H1 (cell line): ENCODE measurements around the gene MTURN. TPM values are rescaled to one million over a fixed set of nuclear protein-coding genes. Genes with fewer than 3 reads are reported as not detected.

Source experiments
- CTCF ChIA-PET: fragments of 300-600 bp; sonication (Branson Sonifier 250); formaldehyde crosslinking; loops from one replicate; lab custom pipeline; 2021; ENCODE audit not compliant: partially characterized antibody; lab: Charles Lee
- POLR2A ChIA-PET: fragments of 300-600 bp; sonication (Branson Sonifier 250); formaldehyde crosslinking; loops from one replicate; lab custom pipeline; 2021; ENCODE audit warnings: inconsistent platforms; ENCODE audit not compliant: partially characterized antibody; lab: Charles Lee
- DNase-seq, 2 experiments: peaks; one replicate each; pipeline versions ENCODE4 v3.0.0 to v3.0.0-alpha.2; 2010 to 2022; ENCODE audit warnings: low spot score in 2 of 2, low read depth in 1 of 2, mixed read lengths in 1 of 2
- FAIRE-seq: peaks from 2 replicates; lab custom pipeline; 2011; peaks lifted over from hg19 to GRCh38; lab: Jason Lieb, UNC
- H2AFZ ChIP-seq: 2 replicates; pipeline ENCODE4 v1.8.1; 2012; ENCODE audit warnings: low read length, inconsistent platforms
- H2AK5ac ChIP-seq: 2 replicates; pipeline ENCODE4 v1.6.1; 2013; ENCODE audit warnings: low read depth, low read length
- H2BK120ac ChIP-seq: replicated peaks from 2 replicates; pipeline ENCODE3; 2013; ENCODE audit warnings: low read depth, low read length, inconsistent platforms
- H2BK12ac ChIP-seq: 2 replicates; pipeline ENCODE4 v1.6.1; 2013; ENCODE audit warnings: low read depth, low read length
- H2BK15ac ChIP-seq: 2 replicates; pipeline ENCODE4 v1.6.1; 2013; ENCODE audit warnings: low read length
- H2BK20ac ChIP-seq: 2 replicates; pipeline ENCODE4 v1.6.1; 2013; ENCODE audit warnings: low read length
- H2BK5ac ChIP-seq: 2 replicates; pipeline ENCODE4 v1.6.1; 2013; ENCODE audit warnings: low read depth, low read length
- H3K14ac ChIP-seq: 2 replicates; pipeline ENCODE4 v1.6.1; 2013; ENCODE audit warnings: inconsistent platforms; ENCODE audit not compliant: insufficient read length
- H3K18ac ChIP-seq: 2 replicates; pipeline ENCODE4 v1.6.1; 2013; ENCODE audit warnings: low read length; ENCODE audit errors: extremely low read depth
- H3K23ac ChIP-seq: 2 replicates; pipeline ENCODE4 v1.6.1; 2013; ENCODE audit warnings: inconsistent platforms; ENCODE audit not compliant: insufficient read length
- H3K23me2 ChIP-seq: 2 replicates; pipeline ENCODE4 v1.6.1; 2013; ENCODE audit warnings: low read depth, low read length
- H3K27ac ChIP-seq: 2 replicates; pipeline ENCODE4 v1.6.1; 2011; ENCODE audit warnings: low read depth, low read length, inconsistent platforms
- H3K27me3 ChIP-seq, 4 experiments: replicated peaks in 1 of 4; 1 replicate in 1 of 4; 2 replicates in 3 of 4; pipeline versions ENCODE4 v1.6.1 to v1.8.1; 2011 to 2013; ENCODE audit warnings: low read length in 3 of 4, mild to moderate bottlenecking in 3 of 4, inconsistent platforms in 2 of 4, mixed read lengths in 2 of 4, moderate library complexity in 1 of 4; ENCODE audit not compliant: control insufficient read depth in 3 of 4, insufficient read depth in 3 of 4; ENCODE audit errors: extremely low read depth in 1 of 4
- H3K36me3 ChIP-seq, 4 experiments: 2 replicates each; pipeline versions ENCODE4 v1.6.1 to v1.8.1; 2011 to 2013; ENCODE audit warnings: mild to moderate bottlenecking in 4 of 4, low read length in 3 of 4, moderate library complexity in 2 of 4, control low read depth in 1 of 4, inconsistent platforms in 1 of 4; ENCODE audit not compliant: insufficient read depth in 4 of 4, control insufficient read depth in 2 of 4
- H3K4ac ChIP-seq: replicated peaks from 2 replicates; pipeline ENCODE3; 2013; ENCODE audit warnings: low read length, low read depth, mixed read lengths, inconsistent platforms; ENCODE audit not compliant: insufficient read length
- H3K4me1 ChIP-seq, 4 experiments: replicated peaks in 1 of 4; 1 replicate in 1 of 4; 2 replicates in 3 of 4; pipeline versions ENCODE4 v1.6.1 to v1.8.1; 2011 to 2013; ENCODE audit warnings: low read length in 3 of 4, inconsistent platforms in 2 of 4, mixed read lengths in 1 of 4; ENCODE audit not compliant: insufficient read depth in 4 of 4, control insufficient read depth in 3 of 4
- H3K4me2 ChIP-seq, 2 experiments: 2 replicates each; pipeline versions ENCODE4 v1.6.1 to v1.8.1; 2011 to 2013; ENCODE audit warnings: low read depth in 2 of 2, low read length in 2 of 2, control low read depth in 1 of 2, inconsistent platforms in 1 of 2, mild to moderate bottlenecking in 1 of 2; ENCODE audit not compliant: insufficient read depth in 1 of 2
- H3K4me3 ChIP-seq, 4 experiments: fragments of 200-600, 300-600 bp in 1 of 4; sonication (generic), shearing (Covaris generic), sonication (Bioruptor Twin) in 1 of 4; 2 replicates each; pipeline versions ENCODE4 v1.5.1 to v1.8.1; 2011 to 2016; ENCODE audit warnings: low read length in 4 of 4, low read depth in 3 of 4, control low read depth in 2 of 4, inconsistent platforms in 2 of 4, mild to moderate bottlenecking in 2 of 4, mixed read lengths in 1 of 4, moderate library complexity in 1 of 4; ENCODE audit not compliant: insufficient read depth in 2 of 4; ENCODE audit errors: extremely low read depth in 1 of 4
- H3K56ac ChIP-seq: replicated peaks from 2 replicates; pipeline ENCODE3; 2013; ENCODE audit warnings: low read depth, mild to moderate bottlenecking, mixed read lengths, low read length, inconsistent platforms; ENCODE audit not compliant: insufficient read length
- H3K79me1 ChIP-seq: 2 replicates; pipeline ENCODE4 v1.6.1; 2013; ENCODE audit warnings: low read depth, low read length, control low read depth
- H3K79me2 ChIP-seq, 2 experiments: 2 replicates each; pipeline versions ENCODE4 v1.6.1 to v1.8.1; 2012 to 2013; ENCODE audit warnings: low read length in 2 of 2, mild to moderate bottlenecking in 2 of 2, inconsistent platforms in 1 of 2; ENCODE audit not compliant: insufficient read depth in 2 of 2, control insufficient read depth in 1 of 2
- H3K9ac ChIP-seq, 4 experiments: replicated peaks in 1 of 4; 1 replicate in 1 of 4; 2 replicates in 3 of 4; pipeline versions ENCODE4 v1.6.1 to v1.8.1; 2011 to 2013; ENCODE audit warnings: low read depth in 3 of 4, low read length in 3 of 4, control low read depth in 2 of 4, mild to moderate bottlenecking in 2 of 4, moderate library complexity in 2 of 4, inconsistent platforms in 1 of 4; ENCODE audit errors: extremely low read depth in 1 of 4
- H3K9me3 ChIP-seq, 2 experiments: 2 replicates each; pipeline versions ENCODE4 v1.6.1 to v1.8.1; 2012 to 2013; ENCODE audit warnings: mild to moderate bottlenecking in 2 of 2, moderate library complexity in 2 of 2, control low read depth in 1 of 2, inconsistent platforms in 1 of 2, low read depth in 1 of 2, low read length in 1 of 2, mixed read lengths in 1 of 2; ENCODE audit not compliant: insufficient read depth in 2 of 2
- H4K20me1 ChIP-seq, 2 experiments: replicated peaks in 1 of 2; 2 replicates each; pipeline versions ENCODE3 to v1.8.1; 2011 to 2013; ENCODE audit warnings: inconsistent platforms in 2 of 2, low read length in 2 of 2, mild to moderate bottlenecking in 1 of 2; ENCODE audit not compliant: insufficient read depth in 2 of 2, control insufficient read depth in 1 of 2
- H4K5ac ChIP-seq: 2 replicates; pipeline ENCODE4 v1.6.1; 2013; ENCODE audit warnings: low read length, low read depth, mixed read lengths, inconsistent platforms; ENCODE audit not compliant: insufficient read length
- H4K8ac ChIP-seq: 2 replicates; pipeline ENCODE4 v1.8.0; 2013; ENCODE audit warnings: mild to moderate bottlenecking, moderate library complexity, low read length, inconsistent platforms; ENCODE audit not compliant: insufficient read depth; ENCODE audit errors: extremely low read depth
- H4K91ac ChIP-seq: replicated peaks from 2 replicates; pipeline ENCODE3; 2013; ENCODE audit warnings: low read length, mixed read lengths, inconsistent platforms; ENCODE audit not compliant: insufficient read length
- BRCA1 ChIP-seq: IDR thresholded peaks from 2 replicates; pipeline ENCODE4 v1.6.1; 2012; ENCODE audit warnings: low read depth, low read length, improper control_type of control experiment
- CHD2 ChIP-seq: IDR thresholded peaks from 2 replicates; pipeline ENCODE4 v1.6.1; 2012; ENCODE audit warnings: low read length, improper control_type of control experiment
- EP300 ChIP-seq, 2 experiments: IDR thresholded peaks; 1 replicate in 1 of 2; 2 replicates in 1 of 2; pipeline ENCODE4 v1.6.1; 2011 to 2012; ENCODE audit warnings: low read depth in 2 of 2, low read length in 2 of 2, mild to moderate bottlenecking in 2 of 2, borderline replicate concordance in 1 of 2, inconsistent platforms in 1 of 2, moderate library complexity in 1 of 2
- HDAC2 ChIP-seq, 2 experiments: fragments of 300-600 bp in 1 of 2; sonication (generic) in 1 of 2; IDR thresholded peaks; 2 replicates each; pipeline ENCODE4 v1.6.1; 2011 to 2012; ENCODE audit warnings: low read depth in 2 of 2, low read length in 2 of 2, mild to moderate bottlenecking in 2 of 2, moderate library complexity in 2 of 2, borderline replicate concordance in 1 of 2, inconsistent platforms in 1 of 2
- RFX5 ChIP-seq: IDR thresholded peaks from 2 replicates; pipeline ENCODE4 v1.6.1; 2011; ENCODE audit warnings: low read depth, low read length, improper control_type of control experiment, borderline replicate concordance
- SP1 ChIP-seq: IDR thresholded peaks from 2 replicates; pipeline ENCODE4 v1.6.1; 2011; ENCODE audit warnings: low read depth, low read length
- SRF ChIP-seq: IDR thresholded peaks from 2 replicates; pipeline ENCODE4 v1.6.1; 2011; ENCODE audit warnings: mild to moderate bottlenecking, low read depth, low read length, moderate library complexity
- SUZ12 ChIP-seq: fragments of 200-600 bp; sonication (generic); IDR thresholded peaks from 2 replicates; pipeline ENCODE4 v1.6.1; 2012; ENCODE audit warnings: mild to moderate bottlenecking, inconsistent platforms, low read length, moderate library complexity, mixed read lengths
- USF2 ChIP-seq: IDR thresholded peaks from 2 replicates; pipeline ENCODE4 v1.6.1; 2011; ENCODE audit warnings: low read length, improper control_type of control experiment
- YY1 ChIP-seq: IDR thresholded peaks from 2 replicates; pipeline ENCODE4 v1.6.1; 2011; ENCODE audit warnings: low read depth, mild to moderate bottlenecking, low read length
- WGBS, 2 experiments: shearing (Covaris generic) in 1 of 2; methylation state at CpG; one replicate each; pipeline versions ENCODE4 v1.1.6 to v1.1.7; 2013 to 2015; ENCODE audit warnings: low lambda C conversion rate in 2 of 2, mixed read lengths in 2 of 2, inconsistent platforms in 1 of 2, low coverage in 1 of 2, missing lambda C conversion rate in 1 of 2; ENCODE audit not compliant: insufficient replicate concordance in 2 of 2, insufficient coverage in 1 of 2, insufficient read length in 1 of 2; ENCODE audit errors: extremely low coverage in 1 of 2, missing lambda C conversion rate in 1 of 2; 5-methylcytosine and 5-hydroxymethylcytosine counted together
- polyA plus RNA-seq, 7 experiments: library from polyadenylated mRNA; depleted of rRNA in 3 of 7; stranded (reverse) in 5 of 7; unstranded in 2 of 7; fragments of >200 nt in 5 of 7; fragments of 200-250 nt in 2 of 7; gene quantifications; 1 replicate in 5 of 7; 2 replicates in 1 of 7; 4 replicates in 1 of 7; pipeline versions ENCODE4 v1.2.1 to v1.2.3, GENCODE V29; 2011 to 2013; ENCODE audit warnings: missing spikeins in 2 of 7, mixed read lengths in 2 of 7
- total RNA-seq: library from RNA; stranded (reverse); fragmentation: NEBNext Ultra II Directional; extraction: Animal tissue kit (Norgen Biotek cat#: 25700); gene quantifications from 2 replicates; pipeline ENCODE4 v1.2.1, GENCODE V29; 2021

MTURN gene
- total and polyA plus RNA-seq, 2 of the 8 experiments (the other 6 are each of a cell fraction or from before 2014, with no cell fraction given): 2.6 to 5.8 TPM

- no peak for FAIRE-seq
These were observed 51.9 kb downstream of the MTURN start for GRCh38 chr7:30186725-30187124.

More at GRCh38 chr7:30186725-30187124, 51.9 kb downstream of the MTURN start:
- peaks cover 0 to 4% (median 0%) of the 10 kb centered on the region in 4 experiments; a peak in 2 of 7 replicates for H3K4me1 ChIP-seq
- no peak overlapping the region for H2BK12ac ChIP-seq
- DNase-seq: no peak
- no peaks in the 10 kb centered on the region for H3K27me3 ChIP-seq
- H2BK5ac ChIP-seq: no peak overlapping the region
- H4K20me1 ChIP-seq: no peaks in the 10 kb centered on the region
- H3K79me1 ChIP-seq: no peaks in the 10 kb centered on the region
- no peak overlapping the region for H2BK120ac ChIP-seq
- no peak overlapping the region for H3K4me3 ChIP-seq
- ChIA-PET POLR2A (no interaction called here), CTCF (interaction anchor here (0.7 to 1.2 kb wide), 2 partner anchors 14 to 24 kb away, joined by 3 read pairs; no protein-coding TSS in a partner anchor)
- H3K27ac ChIP-seq: no peak overlapping the region
- H3K18ac ChIP-seq: no peak overlapping the region
- no peak overlapping the region for H4K5ac ChIP-seq
- H3K23me2 ChIP-seq: no peaks in the 10 kb centered on the region
- H3K56ac ChIP-seq: no peak overlapping the region
- no peak overlapping the region for H2AFZ ChIP-seq
- no peaks in the 10 kb centered on the region for H3K79me2 ChIP-seq
- no peaks in the 10 kb centered on the region for H3K36me3 ChIP-seq
- H2BK15ac ChIP-seq: no peak overlapping the region
- H4K91ac ChIP-seq: no peak overlapping the region
- H4K8ac ChIP-seq: no peak overlapping the region
- H3K9me3 ChIP-seq: peaks cover 10 to 17% of the 10 kb centered on the region in 2 experiments
- H2BK20ac ChIP-seq: no peak overlapping the region
- no peak overlapping the region for H3K4ac ChIP-seq
- no peak overlapping the region for H3K23ac ChIP-seq
- H2AK5ac ChIP-seq: no peak overlapping the region
- H3K9ac ChIP-seq: no peak overlapping the region
- no peak overlapping the region for H3K4me2 ChIP-seq
- H3K14ac ChIP-seq: no peak overlapping the region
- WGBS, 2 experiments: 43% methylated on average over 1 of the region's 1 CpG; no CpG with 5 or more reads in 1 of the 2 experiments
- no peak for TF ChIP-seq SP1
- TF ChIP-seq HDAC2 (IDR thresholded peaks at IDR 0.05; ENCODE audit: borderline replicate concordance in 1 of 2, low read depth in 2 of 2, low read length in 2 of 2): no peak
- no peak for TF ChIP-seq CHD2
- no peak for TF ChIP-seq SRF
- no peak for TF ChIP-seq EP300 (IDR thresholded peaks at IDR 0.05; ENCODE audit: borderline replicate concordance in 1 of 2, low read depth in 2 of 2, low read length in 2 of 2)
- no peak for TF ChIP-seq USF2
- no peak for TF ChIP-seq YY1
- TF ChIP-seq RFX5: no peak
- no peak for TF ChIP-seq BRCA1
- no peak for TF ChIP-seq SUZ12
